Measurements from ENCODE around the gene RC3H2. TPM values are rescaled to one million over a fixed set of nuclear protein-coding genes. Genes with fewer than 3 reads are reported as not detected.

Gene RC3H2
- total and polyA plus RNA-seq, 2 of the 13 experiments (the other 11 are each of a cell fraction or from before 2014, with no cell fraction given) = 21.0 to 36.4 TPM

DNA sequence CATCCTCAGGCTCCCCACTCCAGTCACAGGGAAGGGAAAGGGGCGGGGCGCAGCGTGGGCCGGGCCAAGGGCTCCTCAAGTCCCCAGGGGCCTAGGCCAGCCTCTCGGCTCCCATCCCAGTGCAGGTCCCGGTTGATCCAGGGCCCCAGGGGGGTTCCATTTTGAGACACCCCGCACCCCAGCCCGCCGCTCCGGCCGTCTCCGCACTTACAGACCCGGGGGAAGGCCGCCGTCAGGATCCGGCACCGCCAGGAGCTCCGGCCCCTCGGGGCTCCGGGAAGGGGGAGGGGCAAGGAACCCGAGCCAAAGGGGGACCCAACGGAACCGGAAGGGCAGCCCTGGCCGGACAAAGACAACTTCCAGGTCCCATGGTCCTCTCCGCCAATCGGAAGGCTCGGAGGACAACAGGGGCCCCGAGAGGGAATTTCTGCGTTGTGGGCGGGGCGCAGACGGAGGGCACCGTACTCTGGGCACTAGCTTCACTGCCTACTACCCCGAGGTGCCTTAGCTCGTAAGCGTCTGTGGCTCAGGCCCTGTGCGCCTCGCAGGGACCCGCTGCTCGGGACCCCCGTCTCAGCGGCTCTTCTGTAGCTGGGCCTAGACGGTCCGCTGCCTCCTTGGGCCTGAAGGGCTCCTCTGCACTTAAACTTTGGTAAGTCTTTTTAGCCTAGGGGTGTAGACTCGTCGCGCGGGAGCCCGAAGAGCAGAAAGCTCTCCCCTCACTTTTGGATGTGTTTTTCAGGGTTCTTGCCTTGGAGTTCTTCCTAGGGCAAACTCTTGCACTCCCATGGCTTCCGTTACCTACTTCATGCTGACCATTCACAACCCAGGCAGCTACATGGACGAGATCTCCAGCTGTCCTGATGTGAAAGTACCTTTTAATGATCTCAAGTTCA lies 26.3 kb upstream of the RC3H2 start, which contains the start of gene ZBTB26 (continued):
- TF ChIP-seq ZNF510 (CRISPR knock-in tag; IDR thresholded peaks at IDR 0.05; ENCODE audit: low read depth) = 0 out of 2 replicates have a peak, but pooled peaks have one; percentile 29
- TF ChIP-seq TAF15 (IDR thresholded peaks at IDR 0.05; ENCODE audit: low read depth, low read length, poor library complexity, severe bottlenecking) = no peak
- 0 out of 2 replicates have a peak, but pooled peaks have one; percentile 27 for TF ChIP-seq SIX1 (CRISPR knock-in tag; IDR thresholded peaks at IDR 0.05; ENCODE audit: borderline replicate concordance)
- peak; percentile 88 for TF ChIP-seq SPEN (CRISPR knock-in tag; IDR thresholded peaks at IDR 0.05; ENCODE audit: low read depth)
- 0 out of 2 replicates have a peak, but pooled peaks have one; percentile 70 for TF ChIP-seq ZNF891 (CRISPR knock-in tag; IDR thresholded peaks at IDR 0.05)
- TF ChIP-seq PHB2 (IDR thresholded peaks at IDR 0.05; ENCODE audit: partially characterized antibody) = no peak
- no peak for TF ChIP-seq EHMT2 (IDR thresholded peaks at IDR 0.05; ENCODE audit: borderline replicate concordance, low read depth, low read length)
- TF ChIP-seq ZNF607 (CRISPR knock-in tag; IDR thresholded peaks at IDR 0.05; ENCODE audit: borderline replicate concordance) = peak; percentile 89; the same call in 1 of the 2 replicates
- TF ChIP-seq HMGXB4 (CRISPR knock-in tag; IDR thresholded peaks at IDR 0.05; ENCODE audit: borderline replicate concordance in 1 of 2, low read depth in 1 of 2) = peak; percentile 66 to 72; a peak in 3 of 4 replicates
- TF ChIP-seq CREB1 (IDR thresholded peaks at IDR 0.05) = peak; percentile 54
- peak; percentile 70 for TF ChIP-seq CREB1 (CRISPR knock-in tag; IDR thresholded peaks at IDR 0.05)
- peak; percentile 92 for TF ChIP-seq THAP11 (CRISPR knock-in tag; IDR thresholded peaks at IDR 0.05)
- TF ChIP-seq SAP130 (CRISPR knock-in tag; IDR thresholded peaks at IDR 0.05; ENCODE audit: low read depth) = peak; percentile 91
- TF ChIP-seq ZNF30 (CRISPR knock-in tag; IDR thresholded peaks at IDR 0.05) = no peak
- TF ChIP-seq ZNF234 (CRISPR knock-in tag; conservative IDR thresholded peaks at IDR 0.05) = no peak
- no peak for TF ChIP-seq NFATC3 (CRISPR knock-in tag; IDR thresholded peaks at IDR 0.05)
- TF ChIP-seq FOXA3 (CRISPR knock-in tag; IDR thresholded peaks at IDR 0.05) = peak; percentile 48
- TF ChIP-seq PBX3 (CRISPR knock-in tag; IDR thresholded peaks at IDR 0.05; ENCODE audit: borderline replicate concordance) = 0 out of 2 replicates have a peak, but pooled peaks have one; percentile 44
- peak; percentile 72 for TF ChIP-seq CREM (IDR thresholded peaks at IDR 0.05)
- no peak for TF ChIP-seq CREM (CRISPR knock-in tag; IDR thresholded peaks at IDR 0.05)
- peak; percentile 62; the same call in 1 of the 2 replicates for TF ChIP-seq ZNF816 (CRISPR knock-in tag; IDR thresholded peaks at IDR 0.05; ENCODE audit: borderline replicate concordance)
- TF ChIP-seq ZNF552 (CRISPR knock-in tag; IDR thresholded peaks at IDR 0.05; ENCODE audit: borderline replicate concordance) = 0 out of 2 replicates have a peak, but pooled peaks have one; percentile 25
- peak; percentile 86 for TF ChIP-seq TBX2 (CRISPR knock-in tag; IDR thresholded peaks at IDR 0.05; ENCODE audit: borderline replicate concordance)
- no peak for TF ChIP-seq TRIM22 (IDR thresholded peaks at IDR 0.05)
- TF ChIP-seq KLF9 (CRISPR knock-in tag; IDR thresholded peaks at IDR 0.05; ENCODE audit: low read depth) = peak; percentile 98
- TF ChIP-seq MXD4 (CRISPR knock-in tag; IDR thresholded peaks at IDR 0.05) = peak; percentile 30
- no peak for TF ChIP-seq ZKSCAN5 (CRISPR knock-in tag; IDR thresholded peaks at IDR 0.05)
